NCI-H146 (cell line): ENCODE data around the gene MYH16.
"Not testable (repeated sequence)": the region's sequence is repeated elsewhere in the genome, so short reads cannot be mapped to it uniquely, and the experiment has no call there.

Experiments
- DNase-seq: peaks from one replicate; lab custom pipeline; 2025; lab: John Stamatoyannopoulos, UW

MYH16 gene

GRCh38 chr7:99258501-99258900 is 14.1 kb upstream of the MYH16 start:
- no peak for DNase-seq

GRCh38 chr7:99260395-99260794 is 12.2 kb upstream of the MYH16 start:
- DNase-seq, result no peak

- no peak for DNase-seq
These were observed 11.0 kb upstream of the MYH16 start for GRCh38 chr7:99261646-99262045.

- no peak for DNase-seq
These were observed 6.7 kb upstream of the MYH16 start for GRCh38 chr7:99265848-99266480.

DNA sequence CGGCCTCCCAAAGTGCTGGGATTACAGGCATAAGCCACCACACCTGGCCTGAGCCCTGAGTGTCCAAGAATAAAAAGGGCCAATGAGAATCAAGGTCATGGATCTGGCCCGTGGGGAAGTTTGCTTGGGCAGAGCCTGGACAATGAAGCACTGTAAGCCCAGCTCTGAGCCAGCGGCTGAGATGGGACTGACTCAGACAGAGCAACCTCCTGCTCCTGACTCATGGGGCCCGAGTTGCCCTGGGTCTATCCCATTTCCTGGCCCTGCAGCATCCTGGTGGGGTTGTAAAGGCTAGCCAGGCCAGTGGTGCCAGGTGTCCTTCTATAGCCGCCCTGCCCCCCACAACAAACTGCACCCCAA is 5.2 kb upstream of the MYH16 start:
- DNase-seq, result no peak

- no peak for DNase-seq
These were observed 4.6 kb upstream of the MYH16 start for GRCh38 chr7:99267841-99268576.

- DNase-seq, result no peak
These were observed 4.1 kb upstream of the MYH16 start for GRCh38 chr7:99268577-99268908.

DNA sequence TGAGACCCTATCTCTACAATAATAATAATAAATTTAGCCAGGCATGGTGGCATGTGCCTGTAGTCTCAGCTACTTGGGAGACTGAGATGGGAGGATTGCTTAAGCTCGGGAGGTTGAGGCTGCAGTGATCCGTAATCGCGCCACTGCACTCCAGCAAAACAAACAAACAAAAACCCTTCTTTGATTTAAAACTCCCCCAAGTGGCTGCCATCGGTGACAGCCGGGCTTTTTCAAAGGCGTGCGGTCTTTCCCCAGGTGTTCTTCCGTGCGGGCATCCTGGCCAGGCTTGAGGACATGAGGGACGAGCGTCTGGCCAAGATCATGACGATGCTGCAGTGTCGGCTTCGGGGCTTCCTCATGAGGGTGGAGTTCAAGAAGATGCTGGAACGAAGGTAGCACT is 1.9 kb upstream of the MYH16 start:
- no peak for DNase-seq

GRCh38 chr7:99273561-99273960 is 922 bp downstream of the MYH16 start:
- DNase-seq, result not testable (repeated sequence)

- not testable (repeated sequence) for DNase-seq
These were observed 2.3 kb downstream of the MYH16 start for GRCh38 chr7:99274908-99275307.

DNA sequence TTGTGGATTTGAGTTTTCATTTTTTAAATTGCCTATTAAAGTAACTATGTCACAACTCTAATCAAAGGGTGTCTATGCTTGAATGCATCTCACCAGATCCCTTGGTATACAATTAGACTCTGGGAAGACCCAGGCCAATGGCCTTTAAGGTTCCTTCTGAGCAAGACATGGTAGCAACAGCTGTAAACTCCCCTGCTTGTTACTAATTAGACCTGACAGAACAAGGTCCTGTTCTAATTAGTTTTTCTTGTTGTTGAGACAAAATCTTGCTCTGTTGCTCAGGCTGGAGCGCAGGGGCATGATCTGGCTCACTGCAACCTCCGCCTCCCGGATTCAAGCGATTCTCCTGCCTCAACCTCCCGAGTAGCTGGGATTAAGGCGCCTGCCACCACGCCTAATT is 2.9 kb downstream of the MYH16 start:
- no peak for DNase-seq

GRCh38 chr7:99278180-99278579 is 5.5 kb downstream of the MYH16 start:
- no peak for DNase-seq

DNA sequence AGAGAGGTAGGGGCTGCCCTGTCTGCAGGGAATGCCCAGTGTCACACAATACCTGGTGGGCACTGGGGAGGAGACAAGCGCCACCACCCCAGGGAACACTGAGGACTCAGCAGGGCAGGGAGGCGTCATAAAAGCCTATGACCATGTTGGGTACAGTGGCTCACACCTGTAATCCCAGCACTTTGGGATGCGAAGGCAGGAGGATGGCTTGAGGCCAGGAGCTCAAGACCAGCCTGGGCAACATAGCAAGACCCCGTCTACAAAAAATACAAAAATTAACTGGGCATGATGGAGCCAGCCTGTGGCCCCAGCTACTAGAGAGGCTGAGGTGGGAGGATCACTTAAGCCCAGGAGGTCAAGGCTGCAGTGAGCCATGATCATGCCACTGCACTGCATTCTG is 11.5 kb downstream of the MYH16 start:
- not testable (repeated sequence) for DNase-seq

- DNase-seq, result no peak
These were observed 15.3 kb downstream of the MYH16 start for GRCh38 chr7:99287779-99288534.

- DNase-seq, result no peak
These were observed 16.5 kb downstream of the MYH16 start for GRCh38 chr7:99289185-99289584.

DNA sequence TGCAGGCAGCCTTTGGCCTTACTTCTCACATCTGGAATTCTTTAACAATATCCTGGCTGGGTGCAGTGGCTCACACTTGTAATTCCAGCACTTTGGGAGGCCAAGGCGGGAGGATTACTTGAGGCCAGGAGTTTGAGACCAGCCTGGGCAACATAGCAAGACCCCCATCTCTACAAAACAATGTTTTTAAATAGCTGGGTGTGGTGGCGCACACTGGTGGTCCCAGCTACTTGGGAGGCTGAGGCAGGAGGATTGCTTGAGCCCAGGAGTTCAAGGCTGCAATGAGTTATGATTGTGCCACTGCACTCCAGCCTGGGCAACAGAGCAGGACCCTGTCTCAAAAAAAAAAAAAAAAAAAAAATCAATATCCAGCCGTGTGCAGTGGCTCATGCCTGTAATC is 17.5 kb downstream of the MYH16 start:
- not testable (repeated sequence) for DNase-seq

GRCh38 chr7:99290980-99291607 is 18.5 kb downstream of the MYH16 start:
- DNase-seq, result peak; percentile 25

DNA sequence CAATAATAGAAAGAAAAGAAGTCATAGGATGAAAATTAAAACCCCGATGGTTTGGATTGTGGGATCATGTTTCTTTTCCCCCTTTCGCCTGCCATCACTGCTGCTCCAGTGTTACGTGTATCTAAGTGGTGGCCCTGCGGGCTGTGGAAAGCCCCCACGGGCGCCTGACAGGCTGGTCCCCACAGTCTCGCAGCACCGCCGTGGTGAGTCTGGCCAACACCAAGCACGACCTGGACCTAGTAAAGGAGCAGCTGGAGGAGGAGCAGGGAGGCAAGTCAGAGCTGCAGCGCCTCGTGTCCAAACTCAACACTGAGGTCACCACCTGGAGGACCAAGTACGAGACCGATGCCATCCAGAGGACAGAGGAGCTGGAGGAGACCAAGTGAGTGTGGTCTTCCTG is 19.5 kb downstream of the MYH16 start:
- DNase-seq, result no peak

- no peak for DNase-seq
These were observed 20.5 kb downstream of the MYH16 start for GRCh38 chr7:99293167-99293566.

GRCh38 chr7:99293650-99294049 is 21.0 kb downstream of the MYH16 start:
- DNase-seq, result no peak

DNA sequence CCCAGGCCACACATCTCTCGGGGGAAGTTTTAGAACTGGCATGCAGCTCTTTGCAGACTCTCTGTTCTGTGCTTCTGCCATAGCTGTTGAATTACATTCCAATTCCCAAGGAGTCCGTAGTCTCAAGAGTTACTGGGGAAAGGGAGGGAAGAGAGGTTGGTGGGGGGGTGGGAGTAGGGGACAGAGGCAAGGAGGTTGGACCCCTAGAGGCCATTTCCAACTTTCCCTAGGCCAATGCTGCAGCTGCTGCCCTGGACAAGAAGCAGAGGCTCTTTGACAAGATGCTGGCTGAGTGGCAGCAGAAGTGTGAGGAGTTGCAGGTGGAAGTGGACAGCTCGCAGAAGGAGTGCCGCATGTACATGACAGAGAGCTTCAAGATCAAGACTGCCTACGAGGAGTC is 23.8 kb downstream of the MYH16 start:
- DNase-seq, result no peak

DNA sequence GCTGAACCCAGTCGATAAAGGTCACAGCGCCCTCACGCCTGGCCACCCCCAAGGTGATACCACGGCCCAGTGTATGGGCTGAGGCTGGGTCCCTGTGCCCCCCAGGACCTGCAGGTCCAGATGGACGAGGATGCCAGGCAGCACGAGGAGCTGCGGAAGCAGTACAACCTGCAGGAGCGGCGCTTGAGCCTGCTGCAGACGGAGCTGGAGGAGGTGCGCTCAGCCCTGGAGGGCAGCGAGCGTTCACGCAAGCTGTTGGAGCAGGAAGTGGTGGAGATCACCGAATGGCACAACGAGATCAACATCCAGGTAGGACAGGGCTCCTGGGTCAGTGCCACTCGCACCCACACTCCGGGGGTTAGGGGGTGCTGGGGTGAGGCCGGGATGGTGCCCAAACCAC is 28.9 kb downstream of the MYH16 start:
- no peak for DNase-seq
